WTC11 (cell line): ENCODE results near the gene SETMAR. TPM values are rescaled to one million over a fixed set of nuclear protein-coding genes. Genes with fewer than 3 reads are reported as not detected.

Experiments used
- ATAC-seq: fragments of 200-7000 bp; cut with Tn5 transposase; 2 replicates; pipeline ENCODE4 v1.10.0; 2021; ENCODE audit warnings: mild to moderate bottlenecking, moderate library complexity
- CTCF ChIA-PET: fragments of 300-600 bp; sonication (Branson Sonifier 250); formaldehyde crosslinking; loops from one replicate; lab custom pipeline; 2021; ENCODE audit warnings: antibody characterized with exemption; lab: Charles Lee
- POLR2A ChIA-PET: fragments of 350-600 bp; sonication (Branson Sonifier 250); formaldehyde crosslinking; loops from one replicate; lab custom pipeline; 2021; ENCODE audit warnings: antibody characterized with exemption; lab: Charles Lee
- DNase-seq: peaks from one replicate; pipeline ENCODE4 v3.0.0; 2021; ENCODE audit warnings: low spot score
- H3K27ac Mint-ChIP-seq: 2 replicates; pipeline ENCODE4 v1.8.0; 2021; ENCODE audit warnings: mixed read lengths
- H3K27me3 Mint-ChIP-seq: 2 replicates; pipeline ENCODE4 v1.8.0; 2021; ENCODE audit warnings: low read depth, mild to moderate bottlenecking, moderate library complexity, mixed read lengths
- H3K36me3 Mint-ChIP-seq: 2 replicates; pipeline ENCODE4 v1.8.0; 2021; ENCODE audit warnings: mixed read lengths
- H3K4me1 Mint-ChIP-seq: 2 replicates; pipeline ENCODE4 v1.8.0; 2022; ENCODE audit warnings: mixed read lengths
- H3K4me3 Mint-ChIP-seq: 2 replicates; pipeline ENCODE4 v1.8.0; 2021; ENCODE audit warnings: mild to moderate bottlenecking, moderate library complexity, mixed read lengths
- H3K9me3 Mint-ChIP-seq: 2 replicates; pipeline ENCODE4 v1.8.0; 2021; ENCODE audit warnings: mixed read lengths
- AFF4 ChIP-seq: sonication (generic); formaldehyde crosslinking; IDR thresholded peaks from 2 replicates; pipeline ENCODE4 v1.8.1; 2023; ENCODE audit warnings: mild to moderate bottlenecking, missing genetic modification reagents, borderline replicate concordance
- ATF3 ChIP-seq: sonication (generic); formaldehyde crosslinking; conservative IDR thresholded peaks from 2 replicates; pipeline ENCODE4 v1.8.1; 2022; ENCODE audit warnings: mild to moderate bottlenecking, missing genetic modification reagents
- CREB1 ChIP-seq: sonication (generic); formaldehyde crosslinking; IDR thresholded peaks from 2 replicates; pipeline ENCODE4 v1.8.0; 2023; ENCODE audit warnings: mild to moderate bottlenecking, missing genetic modification reagents
- ERG ChIP-seq: fragments of 250-450 bp; sonication (Bioruptor Pico); IDR thresholded peaks from 2 replicates; pipeline ENCODE4 v1.8.0; 2021; ENCODE audit warnings: mild to moderate bottlenecking
- FOXP1 ChIP-seq: sonication (generic); formaldehyde crosslinking; IDR thresholded peaks from 2 replicates; pipeline ENCODE4 v1.8.0; 2022; ENCODE audit warnings: missing genetic modification reagents, mild to moderate bottlenecking, moderate library complexity, borderline replicate concordance
- GABPB1 ChIP-seq: sonication (generic); formaldehyde crosslinking; IDR thresholded peaks from 2 replicates; pipeline ENCODE4 v1.8.1; 2023; ENCODE audit warnings: mild to moderate bottlenecking, missing genetic modification reagents
- GTF2I ChIP-seq: fragments of 250-450 bp; sonication (Bioruptor Pico); conservative IDR thresholded peaks from 2 replicates; pipeline ENCODE4 v1.4.0; 2021; ENCODE audit warnings: mild to moderate bottlenecking
- JAZF1 ChIP-seq: fragments of 250-450 bp; sonication (Bioruptor Pico); IDR thresholded peaks from 2 replicates; pipeline ENCODE4 v1.9.0; 2021; ENCODE audit warnings: moderate library complexity, mild to moderate bottlenecking, inconsistent platforms
- KAT7 ChIP-seq: sonication (generic); formaldehyde crosslinking; IDR thresholded peaks from 2 replicates; pipeline ENCODE4 v1.8.1; 2023; ENCODE audit warnings: missing genetic modification reagents, mild to moderate bottlenecking, borderline replicate concordance
- MAX ChIP-seq: sonication (generic); formaldehyde crosslinking; IDR thresholded peaks from 2 replicates; pipeline ENCODE4 v1.8.0; 2022; ENCODE audit warnings: mild to moderate bottlenecking, missing genetic modification reagents
- MXD4 ChIP-seq: fragments of 250-450 bp; sonication (Bioruptor Pico); IDR thresholded peaks from 2 replicates; pipeline ENCODE4 v1.8.0; 2021; ENCODE audit warnings: mild to moderate bottlenecking, moderate library complexity, borderline replicate concordance
- MYBL2 ChIP-seq: sonication (generic); formaldehyde crosslinking; IDR thresholded peaks from 2 replicates; pipeline ENCODE4 v1.8.1; 2023; ENCODE audit warnings: mild to moderate bottlenecking, moderate library complexity, missing genetic modification reagents
- OVOL2 ChIP-seq: fragments of 250-450 bp; sonication (Bioruptor Pico); IDR thresholded peaks from 2 replicates; pipeline ENCODE4 v1.9.0; 2021; ENCODE audit warnings: mild to moderate bottlenecking, borderline replicate concordance
- PREB ChIP-seq: sonication (generic); formaldehyde crosslinking; IDR thresholded peaks from 2 replicates; pipeline ENCODE4 v1.8.1; 2022; ENCODE audit warnings: mild to moderate bottlenecking, missing genetic modification reagents, moderate library complexity, borderline replicate concordance
- RORB ChIP-seq: fragments of 250-450 bp; sonication (Bioruptor Pico); IDR thresholded peaks from 2 replicates; pipeline ENCODE4 v1.9.0; 2021; ENCODE audit warnings: mild to moderate bottlenecking
- SOX15 ChIP-seq: fragments of 250-450 bp; sonication (Bioruptor Pico); IDR thresholded peaks from 2 replicates; pipeline ENCODE4 v1.9.0; 2021; ENCODE audit warnings: mild to moderate bottlenecking
- ZNF121 ChIP-seq: sonication (generic); formaldehyde crosslinking; IDR thresholded peaks from 2 replicates; pipeline ENCODE4 v1.8.0; 2023; ENCODE audit warnings: missing genetic modification reagents
- ZNF219 ChIP-seq: sonication (generic); formaldehyde crosslinking; IDR thresholded peaks from 2 replicates; pipeline ENCODE4 v1.8.0; 2023; ENCODE audit warnings: missing genetic modification reagents, mild to moderate bottlenecking, borderline replicate concordance
- ZNF232 ChIP-seq: sonication (generic); formaldehyde crosslinking; IDR thresholded peaks from 2 replicates; pipeline ENCODE4 v1.8.0; 2022; ENCODE audit warnings: mild to moderate bottlenecking, missing genetic modification reagents
- ZNF263 ChIP-seq: sonication (generic); formaldehyde crosslinking; IDR thresholded peaks from 2 replicates; pipeline ENCODE4 v1.8.1; 2022; ENCODE audit warnings: low read depth, mild to moderate bottlenecking, moderate library complexity, missing genetic modification reagents
- ZNF317 ChIP-seq: sonication (generic); formaldehyde crosslinking; IDR thresholded peaks from 2 replicates; pipeline ENCODE4 v1.8.1; 2023; ENCODE audit warnings: low read depth, mild to moderate bottlenecking, moderate library complexity, missing genetic modification reagents, borderline replicate concordance
- ZNF396 ChIP-seq: fragments of 250-450 bp; sonication (Bioruptor Pico); IDR thresholded peaks from 2 replicates; pipeline ENCODE4 v1.8.0; 2021; ENCODE audit warnings: mild to moderate bottlenecking, moderate library complexity, borderline replicate concordance
- ZNF532 ChIP-seq: fragments of 250-450 bp; sonication (Bioruptor Pico); IDR thresholded peaks from 2 replicates; pipeline ENCODE4 v1.9.0; 2021; ENCODE audit warnings: mild to moderate bottlenecking, borderline replicate concordance
- ZSCAN18 ChIP-seq: fragments of 250-450 bp; sonication (Bioruptor Pico); IDR thresholded peaks from 2 replicates; pipeline ENCODE4 v2.1.2; 2022; ENCODE audit warnings: mild to moderate bottlenecking, moderate library complexity
- total RNA-seq: library from RNA; stranded (reverse); gene quantifications from 3 replicates; pipeline ENCODE4 v1.2.3, GENCODE V29; 2021

SETMAR gene
- total RNA-seq, 1 experiment from 2014 or later: 11.6 TPM

- no peak for TF ChIP-seq GABPB1
- no peak for TF ChIP-seq JAZF1 (CRISPR knock-in tag)
- no peak for TF ChIP-seq MAX
- TF ChIP-seq ZNF396 (CRISPR knock-in tag): no peak
- no peak for TF ChIP-seq RORB
- TF ChIP-seq ZSCAN18: no peak
- TF ChIP-seq MXD4: no peak
- no peak for TF ChIP-seq GTF2I (CRISPR knock-in tag)
Observed at GRCh38 chr3:4334548-4334947, 31.4 kb downstream of the SETMAR start (continued).

GRCh38 chr3:4335840-4336562, 32.8 kb downstream of the SETMAR start:
- no peak for DNase-seq
- Mint-ChIP-seq H3K9me3 (0 out of 2 replicates have a peak, but pooled peaks cover 3% of the 10 kb centered on the region), H3K4me3 (no peak overlapping the region), H3K27me3 (no peaks in the 10 kb centered on the region; the same call in 1 of the 2 replicates), H3K36me3 (no peaks in the 10 kb centered on the region), H3K27ac (no peak overlapping the region; the same call in 1 of the 2 replicates), H3K4me1 (peaks cover 53% of the 10 kb centered on the region)
- ChIA-PET CTCF (interaction anchor here (0.6 to 3.0 kb wide), 2 partner anchors 15 to 106 kb away, joined by 3 to 13 read pairs; no protein-coding TSS in a partner anchor), POLR2A (no interaction called here)
- no peak for ATAC-seq
- TF ChIP-seq PREB (CRISPR knock-in tag) (no peak), AFF4 (no peak), CREB1 (CRISPR knock-in tag) (no peak), SOX15 (no peak), ZNF396 (CRISPR knock-in tag) (no peak), FOXP1 (CRISPR knock-in tag) (no peak), KAT7 (no peak), ATF3 (CRISPR knock-in tag) (no peak), OVOL2 (CRISPR knock-in tag) (no peak), ZNF532 (CRISPR knock-in tag) (no peak), MYBL2 (no peak), ZNF121 (CRISPR knock-in tag) (no peak), ZNF263 (no peak), ZNF232 (CRISPR knock-in tag) (no peak), ZNF317 (no peak), ZNF219 (CRISPR knock-in tag) (no peak), ERG (CRISPR knock-in tag) (no peak), JAZF1 (CRISPR knock-in tag) (no peak)
